ENCODE data around the gene MYO1B. TPM values are rescaled to one million over a fixed set of nuclear protein-coding genes. Genes with fewer than 3 reads are reported as not detected.

The MYO1B gene
- total RNA-seq, 1 donor, result 177 TPM

DNA sequence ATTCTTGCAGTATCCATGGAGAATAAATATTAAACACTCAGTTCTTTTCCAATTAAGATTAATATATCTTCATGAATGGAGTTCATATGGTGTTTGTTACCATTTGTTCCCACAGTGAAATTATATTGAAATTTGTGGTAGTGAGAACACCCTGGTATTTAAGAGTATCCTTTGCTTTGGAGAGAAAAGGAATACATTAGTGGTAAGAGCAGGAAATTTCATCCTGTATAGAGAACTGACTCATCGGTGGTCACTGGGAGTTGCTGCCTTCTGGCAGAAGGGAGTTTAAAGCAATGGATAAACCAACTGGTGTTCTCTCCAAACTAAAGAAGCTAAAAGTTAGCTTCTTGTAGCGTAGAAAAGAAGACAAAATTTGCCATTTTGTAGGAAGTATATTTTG lies 107.3 kb downstream of the MYO1B start:
- peak; percentile 66 for DNase-seq (ENCODE audit: low read depth)
- TF ChIP-seq, protein P1, sequence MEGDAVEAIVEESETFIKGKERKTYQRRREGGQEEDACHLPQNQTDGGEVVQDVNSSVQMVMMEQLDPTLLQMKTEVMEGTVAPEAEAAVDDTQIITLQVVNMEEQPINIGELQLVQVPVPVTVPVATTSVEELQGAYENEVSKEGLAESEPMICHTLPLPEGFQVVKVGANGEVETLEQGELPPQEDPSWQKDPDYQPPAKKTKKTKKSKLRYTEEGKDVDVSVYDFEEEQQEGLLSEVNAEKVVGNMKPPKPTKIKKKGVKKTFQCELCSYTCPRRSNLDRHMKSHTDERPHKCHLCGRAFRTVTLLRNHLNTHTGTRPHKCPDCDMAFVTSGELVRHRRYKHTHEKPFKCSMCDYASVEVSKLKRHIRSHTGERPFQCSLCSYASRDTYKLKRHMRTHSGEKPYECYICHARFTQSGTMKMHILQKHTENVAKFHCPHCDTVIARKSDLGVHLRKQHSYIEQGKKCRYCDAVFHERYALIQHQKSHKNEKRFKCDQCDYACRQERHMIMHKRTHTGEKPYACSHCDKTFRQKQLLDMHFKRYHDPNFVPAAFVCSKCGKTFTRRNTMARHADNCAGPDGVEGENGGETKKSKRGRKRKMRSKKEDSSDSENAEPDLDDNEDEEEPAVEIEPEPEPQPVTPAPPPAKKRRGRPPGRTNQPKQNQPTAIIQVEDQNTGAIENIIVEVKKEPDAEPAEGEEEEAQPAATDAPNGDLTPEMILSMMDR (IDR thresholded peaks at IDR 0.05; ENCODE audit: insufficient read depth, low read depth, low read length), result no peak
- H3K4me3 ChIP-seq (ENCODE audit: low read depth, low read length), result no peak overlapping the region

DNA sequence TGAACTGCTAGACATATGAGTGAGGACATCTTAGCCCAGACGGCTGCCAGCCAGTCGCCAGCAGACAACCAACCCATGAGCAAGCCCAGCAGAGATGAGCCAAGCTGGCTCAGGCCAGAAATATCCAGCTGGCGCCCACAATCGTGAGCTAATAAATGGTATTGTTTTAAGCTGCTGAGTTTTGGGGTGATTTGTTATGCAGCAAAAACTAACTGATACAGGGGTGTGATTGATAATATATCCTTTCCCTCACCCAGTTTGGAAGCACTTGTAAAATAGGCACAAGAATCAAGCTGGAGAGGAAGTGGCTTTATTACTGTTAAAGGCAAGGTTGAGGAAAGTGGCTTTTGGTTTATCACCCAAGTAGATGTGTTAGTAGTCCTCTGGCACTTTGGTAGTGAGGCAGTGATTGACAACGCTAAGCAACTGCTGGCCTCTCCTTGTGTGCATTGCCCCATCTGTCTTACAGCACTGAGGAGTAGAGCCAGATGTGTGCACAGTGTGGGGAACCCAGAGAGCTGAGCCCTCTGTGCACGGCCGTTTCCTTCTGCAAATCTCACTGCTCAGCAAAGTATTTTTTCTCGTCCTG lies 110.1 kb downstream of the MYO1B start:
- TF ChIP-seq, protein P1 (IDR thresholded peaks at IDR 0.05; ENCODE audit: insufficient read depth, low read depth, low read length), result no peak
- no peak for DNase-seq (ENCODE audit: low read depth)
- H3K4me3 ChIP-seq (ENCODE audit: low read depth, low read length), result no peak overlapping the region

DNA sequence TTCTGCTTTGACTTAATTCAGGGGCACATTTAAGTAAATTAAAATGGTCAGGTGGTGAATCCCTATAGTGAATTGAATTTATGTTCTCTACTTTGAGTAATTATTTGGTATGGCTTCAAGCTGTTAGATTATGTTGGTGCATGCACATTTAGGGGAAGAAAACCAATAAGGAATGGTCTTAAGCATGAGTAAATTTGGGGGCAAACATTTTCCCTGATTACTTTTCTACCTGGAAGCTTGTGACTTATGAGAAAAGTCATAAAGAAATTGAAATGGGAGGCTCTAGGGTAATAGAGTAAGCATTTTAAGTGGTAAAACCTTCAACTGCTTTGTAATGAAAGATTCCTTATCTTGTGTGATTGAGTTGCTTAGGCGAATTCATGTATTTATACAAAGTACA lies 112.5 kb downstream of the MYO1B start:
- no peak for DNase-seq (ENCODE audit: low read depth)
- TF ChIP-seq, protein P1 (IDR thresholded peaks at IDR 0.05; ENCODE audit: insufficient read depth, low read depth, low read length), result no peak
- no peak overlapping the region for H3K4me3 ChIP-seq (ENCODE audit: low read depth, low read length)

- TF ChIP-seq, protein P1 (IDR thresholded peaks at IDR 0.05; ENCODE audit: insufficient read depth, low read depth, low read length), result no peak
- no peak for DNase-seq (ENCODE audit: low read depth)
- H3K4me3 ChIP-seq (ENCODE audit: low read depth, low read length), result no peak overlapping the region
These were observed 113.3 kb downstream of the MYO1B start for GRCh38 chr2:191358325-191359025.

- no peak for DNase-seq (ENCODE audit: low read depth)
- TF ChIP-seq, protein P1 (IDR thresholded peaks at IDR 0.05; ENCODE audit: insufficient read depth, low read depth, low read length), result no peak
- H3K4me3 ChIP-seq (ENCODE audit: low read depth, low read length), result no peak overlapping the region
These were observed 113.9 kb downstream of the MYO1B start for GRCh38 chr2:191359133-191359532.

GRCh38 chr2:191360918-191361317 lies 115.7 kb downstream of the MYO1B start:
- H3K4me3 ChIP-seq (ENCODE audit: low read depth, low read length), result no peak overlapping the region
- TF ChIP-seq, protein P1 (IDR thresholded peaks at IDR 0.05; ENCODE audit: insufficient read depth, low read depth, low read length), result no peak
- no peak for DNase-seq (ENCODE audit: low read depth)
